ENCODE data around the gene ISG20L2.

GRCh38 chr1:156705918-156706656, 22.5 kb downstream of the ISG20L2 start:
- TF ChIP-seq CTCF (IDR thresholded peaks at IDR 0.05) = peak; percentile 66 to 86 (median 74)
- no peak for TF ChIP-seq POLR2A (IDR thresholded peaks at IDR 0.05)
